Measurements from ENCODE around the gene KLHL12.

DNA sequence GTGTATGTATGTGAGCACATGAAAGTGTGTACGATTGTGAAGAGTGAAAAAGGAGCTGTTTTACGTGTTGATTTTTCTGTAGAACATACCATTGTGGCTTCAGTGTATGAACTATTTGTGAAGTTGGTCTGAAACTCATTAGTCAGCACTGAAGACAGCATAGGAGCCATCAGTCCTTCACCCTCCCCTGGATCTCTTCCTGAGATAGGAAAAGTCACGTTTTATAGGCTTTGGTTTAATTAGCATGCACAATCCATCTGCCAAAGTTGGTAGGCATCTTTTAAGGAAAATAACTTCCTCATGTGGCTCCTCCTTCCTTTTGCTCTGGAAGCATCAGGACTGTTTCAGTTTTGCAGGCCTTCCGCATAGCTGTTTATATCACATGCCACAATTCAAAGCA is 36.6 kb downstream of the KLHL12 start:
- TF ChIP-seq EZH2 (IDR thresholded peaks at IDR 0.05; ENCODE audit: low read length): no peak
- TF ChIP-seq, protein P1, sequence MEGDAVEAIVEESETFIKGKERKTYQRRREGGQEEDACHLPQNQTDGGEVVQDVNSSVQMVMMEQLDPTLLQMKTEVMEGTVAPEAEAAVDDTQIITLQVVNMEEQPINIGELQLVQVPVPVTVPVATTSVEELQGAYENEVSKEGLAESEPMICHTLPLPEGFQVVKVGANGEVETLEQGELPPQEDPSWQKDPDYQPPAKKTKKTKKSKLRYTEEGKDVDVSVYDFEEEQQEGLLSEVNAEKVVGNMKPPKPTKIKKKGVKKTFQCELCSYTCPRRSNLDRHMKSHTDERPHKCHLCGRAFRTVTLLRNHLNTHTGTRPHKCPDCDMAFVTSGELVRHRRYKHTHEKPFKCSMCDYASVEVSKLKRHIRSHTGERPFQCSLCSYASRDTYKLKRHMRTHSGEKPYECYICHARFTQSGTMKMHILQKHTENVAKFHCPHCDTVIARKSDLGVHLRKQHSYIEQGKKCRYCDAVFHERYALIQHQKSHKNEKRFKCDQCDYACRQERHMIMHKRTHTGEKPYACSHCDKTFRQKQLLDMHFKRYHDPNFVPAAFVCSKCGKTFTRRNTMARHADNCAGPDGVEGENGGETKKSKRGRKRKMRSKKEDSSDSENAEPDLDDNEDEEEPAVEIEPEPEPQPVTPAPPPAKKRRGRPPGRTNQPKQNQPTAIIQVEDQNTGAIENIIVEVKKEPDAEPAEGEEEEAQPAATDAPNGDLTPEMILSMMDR (optimal IDR thresholded peaks at IDR 0.05 in 1 of 3, IDR thresholded peaks at IDR 0.05 in 1 of 3, conservative IDR thresholded peaks at IDR 0.05 in 1 of 3; ENCODE audit: extremely low read depth in 1 of 3, insufficient read depth in 2 of 3, low read length in 3 of 3): no peak
